ENCODE data around the gene GALNT18.

Gene GALNT18

DNA sequence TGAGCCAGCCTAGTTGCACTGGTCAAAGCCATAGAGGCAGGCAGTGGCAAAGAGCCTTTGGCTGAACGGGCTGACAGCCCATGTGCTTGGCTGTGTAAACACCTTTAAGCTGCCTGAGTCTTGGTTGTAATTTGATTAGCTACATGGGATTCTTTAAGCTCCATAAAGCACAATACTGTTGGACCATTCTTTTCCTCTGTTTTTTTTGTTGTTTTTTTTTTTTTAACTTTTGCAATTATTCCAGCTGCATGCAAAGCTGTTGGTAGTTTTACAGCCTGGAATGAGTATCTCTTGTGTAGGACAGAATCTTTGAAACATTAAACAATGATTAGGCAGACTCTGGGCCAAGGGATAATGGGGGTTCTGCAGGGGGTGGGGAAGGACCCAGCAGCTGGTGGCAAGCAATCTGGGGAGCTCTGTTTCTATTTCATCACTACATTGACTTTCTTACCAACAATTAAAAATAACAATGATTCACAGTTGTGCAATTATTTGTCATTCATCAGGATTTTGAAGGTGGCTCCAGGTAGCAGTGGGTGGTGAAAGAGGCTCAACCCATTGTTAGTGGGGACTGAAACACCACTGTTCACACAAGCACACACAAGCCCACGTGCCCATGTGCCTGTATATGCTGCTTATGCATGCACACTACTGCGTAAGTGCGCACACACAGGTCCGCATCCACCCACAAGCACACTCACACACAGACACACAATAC is 199.2 kb downstream of the GALNT18 start:
- Histone ChIP-seq H3F3A (ENCODE audit: insufficient read depth) (no peaks in the 10 kb centered on the region), H3K79me2 (ENCODE audit: insufficient read depth, low read length) (no peaks in the 10 kb centered on the region), H2AFZ (ENCODE audit: low read depth, low read length, severe bottlenecking) (no peak overlapping the region), H3K9me3 (ENCODE audit: insufficient read depth, low read length) (no peaks in the 10 kb centered on the region), H3K9ac (ENCODE audit: low read length) (no peak overlapping the region), H3K4me3 (ENCODE audit: insufficient read depth, low read length, poor library complexity, severe bottlenecking) (no peak overlapping the region), H3K27me3 (ENCODE audit: low read length) (no peaks in the 10 kb centered on the region), H3K9me2 (replicated peaks; ENCODE audit: insufficient read depth, low read length) (no peaks in the 10 kb centered on the region), H3K27ac (ENCODE audit: low read depth, low read length) (no peak overlapping the region), H3K36me3 (ENCODE audit: low read length) (no peaks in the 10 kb centered on the region), H3K4me2 (ENCODE audit: low read depth, low read length, poor library complexity, severe bottlenecking) (no peak overlapping the region), H4K20me1 (ENCODE audit: low read depth, low read length) (no peaks in the 10 kb centered on the region)
- no peak for TF ChIP-seq EZH2phosphoT487 (conservative IDR thresholded peaks at IDR 0.05; ENCODE audit: low read length)

DNA sequence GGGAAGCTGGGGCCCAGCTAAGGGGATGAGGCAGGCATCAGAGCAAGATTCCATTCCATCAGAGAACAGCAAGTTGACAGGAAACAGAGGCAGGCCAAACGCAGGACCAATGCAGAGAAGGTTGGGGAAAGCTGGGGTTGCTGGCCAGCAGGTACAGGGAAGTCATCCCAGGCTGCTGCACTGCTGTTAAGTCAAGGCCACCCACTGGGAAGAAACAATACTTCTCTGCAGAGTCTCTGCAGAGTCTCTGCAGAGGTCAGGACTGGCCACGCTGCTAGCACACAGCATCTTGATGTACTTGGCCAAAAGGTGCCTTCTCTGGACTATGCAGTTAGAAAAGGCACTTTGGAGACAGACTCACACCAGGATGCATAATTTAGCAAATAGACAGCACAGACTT is 200.3 kb downstream of the GALNT18 start:
- H3K9ac ChIP-seq (ENCODE audit: low read length): no peak overlapping the region
- no peaks in the 10 kb centered on the region for H3K9me2 ChIP-seq (replicated peaks; ENCODE audit: insufficient read depth, low read length)
- H3K27ac ChIP-seq (ENCODE audit: low read depth, low read length): no peak overlapping the region
- no peaks in the 10 kb centered on the region for H3K9me3 ChIP-seq (ENCODE audit: insufficient read depth, low read length)
- TF ChIP-seq, protein P1, sequence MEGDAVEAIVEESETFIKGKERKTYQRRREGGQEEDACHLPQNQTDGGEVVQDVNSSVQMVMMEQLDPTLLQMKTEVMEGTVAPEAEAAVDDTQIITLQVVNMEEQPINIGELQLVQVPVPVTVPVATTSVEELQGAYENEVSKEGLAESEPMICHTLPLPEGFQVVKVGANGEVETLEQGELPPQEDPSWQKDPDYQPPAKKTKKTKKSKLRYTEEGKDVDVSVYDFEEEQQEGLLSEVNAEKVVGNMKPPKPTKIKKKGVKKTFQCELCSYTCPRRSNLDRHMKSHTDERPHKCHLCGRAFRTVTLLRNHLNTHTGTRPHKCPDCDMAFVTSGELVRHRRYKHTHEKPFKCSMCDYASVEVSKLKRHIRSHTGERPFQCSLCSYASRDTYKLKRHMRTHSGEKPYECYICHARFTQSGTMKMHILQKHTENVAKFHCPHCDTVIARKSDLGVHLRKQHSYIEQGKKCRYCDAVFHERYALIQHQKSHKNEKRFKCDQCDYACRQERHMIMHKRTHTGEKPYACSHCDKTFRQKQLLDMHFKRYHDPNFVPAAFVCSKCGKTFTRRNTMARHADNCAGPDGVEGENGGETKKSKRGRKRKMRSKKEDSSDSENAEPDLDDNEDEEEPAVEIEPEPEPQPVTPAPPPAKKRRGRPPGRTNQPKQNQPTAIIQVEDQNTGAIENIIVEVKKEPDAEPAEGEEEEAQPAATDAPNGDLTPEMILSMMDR (IDR thresholded peaks at IDR 0.05; ENCODE audit: insufficient read depth, low read length, poor library complexity, severe bottlenecking): no peak
- TF ChIP-seq EZH2phosphoT487 (conservative IDR thresholded peaks at IDR 0.05; ENCODE audit: low read length): no peak
- no peaks in the 10 kb centered on the region for H3K27me3 ChIP-seq (ENCODE audit: low read length)
- H3F3A ChIP-seq (ENCODE audit: insufficient read depth): no peaks in the 10 kb centered on the region
- no peak overlapping the region for H3K4me2 ChIP-seq (ENCODE audit: low read depth, low read length, poor library complexity, severe bottlenecking)
- H3K4me3 ChIP-seq (ENCODE audit: insufficient read depth, low read length, poor library complexity, severe bottlenecking): no peak overlapping the region
- H3K36me3 ChIP-seq (ENCODE audit: low read length): no peaks in the 10 kb centered on the region
- H2AFZ ChIP-seq (ENCODE audit: low read depth, low read length, severe bottlenecking): no peak overlapping the region
- H3K79me2 ChIP-seq (ENCODE audit: insufficient read depth, low read length): no peaks in the 10 kb centered on the region
- no peaks in the 10 kb centered on the region for H4K20me1 ChIP-seq (ENCODE audit: low read depth, low read length)

DNA sequence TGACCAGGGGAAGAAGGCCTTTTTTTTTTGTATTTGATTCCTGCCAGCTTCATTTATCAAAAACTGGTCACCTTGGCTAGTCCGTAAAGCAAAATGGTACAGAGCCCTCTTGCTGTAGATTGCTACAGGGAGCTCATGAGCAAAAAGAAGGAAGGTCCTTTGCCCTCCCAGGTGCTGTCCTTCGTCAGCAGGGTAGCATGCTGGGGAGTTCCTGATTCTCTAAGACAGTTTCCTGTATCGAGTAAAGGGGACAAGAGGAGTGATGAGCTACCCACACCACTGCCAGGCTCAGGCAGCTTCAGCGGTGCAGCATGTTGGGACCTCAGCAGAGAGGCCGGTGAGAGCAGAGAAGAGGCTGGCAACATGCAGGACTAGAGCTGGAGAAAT is 200.9 kb downstream of the GALNT18 start:
- no peak overlapping the region for H3K4me2 ChIP-seq (ENCODE audit: low read depth, low read length, poor library complexity, severe bottlenecking)
- no peaks in the 10 kb centered on the region for H3K79me2 ChIP-seq (ENCODE audit: insufficient read depth, low read length)
- H3K9me3 ChIP-seq (ENCODE audit: insufficient read depth, low read length): no peaks in the 10 kb centered on the region
- no peak for TF ChIP-seq EZH2phosphoT487 (conservative IDR thresholded peaks at IDR 0.05; ENCODE audit: low read length)
- TF ChIP-seq, protein P1 (IDR thresholded peaks at IDR 0.05; ENCODE audit: insufficient read depth, low read length, poor library complexity, severe bottlenecking): no peak
- no peak overlapping the region for H2AFZ ChIP-seq (ENCODE audit: low read depth, low read length, severe bottlenecking)
- no peaks in the 10 kb centered on the region for H3K36me3 ChIP-seq (ENCODE audit: low read length)
- no peak overlapping the region for H3K27ac ChIP-seq (ENCODE audit: low read depth, low read length)
- no peaks in the 10 kb centered on the region for H4K20me1 ChIP-seq (ENCODE audit: low read depth, low read length)
- no peaks in the 10 kb centered on the region for H3K9me2 ChIP-seq (replicated peaks; ENCODE audit: insufficient read depth, low read length)
- H3K9ac ChIP-seq (ENCODE audit: low read length): no peak overlapping the region
- no peak overlapping the region for H3K4me3 ChIP-seq (ENCODE audit: insufficient read depth, low read length, poor library complexity, severe bottlenecking)
- no peaks in the 10 kb centered on the region for H3F3A ChIP-seq (ENCODE audit: insufficient read depth)
- no peaks in the 10 kb centered on the region for H3K27me3 ChIP-seq (ENCODE audit: low read length)

DNA sequence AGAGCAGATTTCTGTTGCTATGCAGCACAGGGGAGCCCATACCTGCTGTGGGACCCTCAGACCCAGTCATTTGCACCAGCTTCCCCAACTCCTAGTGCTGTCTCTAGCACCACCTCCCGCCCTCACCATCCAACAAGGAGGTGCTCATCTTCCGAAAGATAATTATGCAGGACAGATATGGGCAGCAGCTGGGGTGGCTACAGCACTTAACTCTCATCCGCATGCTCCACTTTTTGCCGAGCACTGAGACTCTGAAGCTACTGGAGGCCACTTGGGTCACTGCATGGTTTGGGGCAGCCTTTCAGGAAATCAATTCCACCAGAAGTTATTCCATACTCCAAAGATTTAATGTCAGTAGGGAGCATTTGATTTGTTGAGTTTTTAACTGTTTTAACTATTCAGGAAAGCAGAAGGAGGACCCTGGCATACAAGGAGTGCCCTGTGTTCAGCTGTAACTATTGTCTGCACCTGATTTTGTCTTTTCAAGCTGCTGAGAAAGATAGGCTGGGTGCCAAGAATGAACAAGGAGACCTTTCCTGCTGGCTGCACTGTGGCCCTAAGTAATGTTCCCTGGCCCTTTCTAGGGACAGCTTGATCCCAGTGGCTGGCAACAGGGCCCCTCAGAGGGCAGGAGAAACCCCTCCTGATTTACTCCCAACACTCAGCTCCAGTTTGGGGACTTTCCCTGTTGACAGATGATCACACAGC is 201.5 kb downstream of the GALNT18 start:
- Histone ChIP-seq H3K27me3 (ENCODE audit: low read length) (no peaks in the 10 kb centered on the region), H3K9me2 (replicated peaks; ENCODE audit: insufficient read depth, low read length) (no peaks in the 10 kb centered on the region), H3K4me2 (ENCODE audit: low read depth, low read length, poor library complexity, severe bottlenecking) (no peak overlapping the region), H2AFZ (ENCODE audit: low read depth, low read length, severe bottlenecking) (no peak overlapping the region), H3K79me2 (ENCODE audit: insufficient read depth, low read length) (no peaks in the 10 kb centered on the region), H4K20me1 (ENCODE audit: low read depth, low read length) (no peaks in the 10 kb centered on the region), H3K4me3 (ENCODE audit: insufficient read depth, low read length, poor library complexity, severe bottlenecking) (no peak overlapping the region), H3F3A (ENCODE audit: insufficient read depth) (no peaks in the 10 kb centered on the region), H3K27ac (ENCODE audit: low read depth, low read length) (no peak overlapping the region), H3K9ac (ENCODE audit: low read length) (no peak overlapping the region), H3K36me3 (ENCODE audit: low read length) (no peaks in the 10 kb centered on the region), H3K9me3 (ENCODE audit: insufficient read depth, low read length) (no peaks in the 10 kb centered on the region)
- TF ChIP-seq, protein P1 (IDR thresholded peaks at IDR 0.05; ENCODE audit: insufficient read depth, low read length, poor library complexity, severe bottlenecking): no peak
- TF ChIP-seq EZH2phosphoT487 (conservative IDR thresholded peaks at IDR 0.05; ENCODE audit: low read length): no peak

All from SU-DHL-6 (cell line).